Stimulated activated naive CD8-positive, alpha-beta T cell treated with anti-CD3 and anti-CD28 coated beads, Interleukin-15, Interleukin-2, amounts not matched to agents 100 U/mL and 50 U/mL, for 24 hours (primary cell): ENCODE data around the gene FOXD2.

Experiments used
- ATAC-seq: fragments of 150-1000 bp; cut with Tn5 transposase; one replicate; pipeline ENCODE4 v1.10.0; 2021
- DNase-seq: peaks from one replicate; pipeline ENCODE4 v3.0.0; 2021

FOXD2 gene

GRCh38 chr1:47437447-47438164, at the start of gene FOXD2:
Gene FOXD2 (plus strand): TSS chr1:47438044. CDS start chr1:47438136, 92 bp downstream.
- peak; percentile 91 for ATAC-seq
- peak; percentile 97 for DNase-seq

- ATAC-seq (peak; percentile 68), DNase-seq (peak; percentile 63)
These were observed 49.0 kb upstream of the FOXD2 start for GRCh38 chr1:47388891-47389238.

GRCh38 chr1:47389731-47390130, 48.1 kb upstream of the FOXD2 start:
- no peak for DNase-seq
- ATAC-seq = no peak

- ATAC-seq (no peak), DNase-seq (no peak)
These were observed 47.0 kb upstream of the FOXD2 start for GRCh38 chr1:47390843-47391242.

GRCh38 chr1:47393141-47393540, 44.7 kb upstream of the FOXD2 start:
- no peak for DNase-seq
- ATAC-seq = no peak

- ATAC-seq (no peak), DNase-seq (no peak)
These were observed 42.4 kb upstream of the FOXD2 start for GRCh38 chr1:47395433-47395832.

- ATAC-seq (no peak), DNase-seq (no peak)
These were observed 41.1 kb upstream of the FOXD2 start for GRCh38 chr1:47396671-47397196.

GRCh38 chr1:47399138-47399845, 38.6 kb upstream of the FOXD2 start:
- DNase-seq (no peak), ATAC-seq (no peak)

- DNase-seq (no peak), ATAC-seq (no peak)
These were observed 38.0 kb upstream of the FOXD2 start for GRCh38 chr1:47399846-47400155.

- DNase-seq (no peak), ATAC-seq (no peak)
These were observed 36.1 kb upstream of the FOXD2 start for GRCh38 chr1:47401761-47402160.

GRCh38 chr1:47402591-47402990, 35.3 kb upstream of the FOXD2 start:
- ATAC-seq (no peak), DNase-seq (no peak)

- ATAC-seq = no peak
These were observed 34.4 kb upstream of the FOXD2 start for GRCh38 chr1:47403321-47403910.

GRCh38 chr1:47405697-47406096, 32.1 kb upstream of the FOXD2 start:
- no peak for ATAC-seq

More at GRCh38 chr1:47403321-47403910, 34.4 kb upstream of the FOXD2 start:
- no peak for DNase-seq

GRCh38 chr1:47406966-47407365, 30.9 kb upstream of the FOXD2 start:
- ATAC-seq = no peak

More at GRCh38 chr1:47405697-47406096, 32.1 kb upstream of the FOXD2 start:
- no peak for DNase-seq

GRCh38 chr1:47407481-47407880, 30.4 kb upstream of the FOXD2 start:
- no peak for DNase-seq
- ATAC-seq = no peak

More at GRCh38 chr1:47406966-47407365, 30.9 kb upstream of the FOXD2 start:
- no peak for DNase-seq

GRCh38 chr1:47409311-47410067, 28.4 kb upstream of the FOXD2 start:
- DNase-seq (no peak), ATAC-seq (no peak)

GRCh38 chr1:47410068-47410455, 27.8 kb upstream of the FOXD2 start:
- no peak for DNase-seq
- ATAC-seq = no peak

- ATAC-seq = no peak
- DNase-seq = no peak
These were observed 26.4 kb upstream of the FOXD2 start for GRCh38 chr1:47411436-47411835.

- ATAC-seq (no peak), DNase-seq (no peak)
These were observed 25.4 kb upstream of the FOXD2 start for GRCh38 chr1:47412437-47412836.

GRCh38 chr1:47415728-47416318, 22.0 kb upstream of the FOXD2 start, which contains the start of gene FOXE3:
Gene FOXE3 (plus strand): TSS chr1:47416285. CDS start chr1:47416316, 31 bp downstream.
- no peak for ATAC-seq
- no peak for DNase-seq

GRCh38 chr1:47416319-47417169, 21.3 kb upstream of the FOXD2 start:
- no peak for DNase-seq
- ATAC-seq = peak; percentile 36
